Esophagus squamous epithelium (tissue), 5 donors: ENCODE data around the gene GXYLT1. TPM values are rescaled to one million over a fixed set of nuclear protein-coding genes. Genes with fewer than 3 reads are reported as not detected.

Source experiments
- DNase-seq: peaks from one replicate; lab custom pipeline; 2025; lab: John Stamatoyannopoulos, UW
- H3K27ac ChIP-seq, 4 donors: fragments of 200-600 bp; sonication (generic); one replicate each; pipeline ENCODE4 v1.5.1; 2016 to 2019; ENCODE audit warnings: mild to moderate bottlenecking in 1 of 4
- H3K27me3 ChIP-seq, 4 donors: fragments of 200-600 bp; sonication (generic); 1 replicate in 3 of 4; 2 replicates in 1 of 4; pipeline versions ENCODE4 v1.5.1 to v1.6.0; 2017 to 2021; ENCODE audit warnings: antibody characterized with exemption in 1 of 4
- H3K36me3 ChIP-seq, 3 donors: fragments of 200-600 bp; sonication (generic); one replicate each; pipeline ENCODE4 v1.5.1; 2016 to 2019
- H3K4me1 ChIP-seq, 3 donors: fragments of 200-600 bp; sonication (generic); one replicate each; pipeline ENCODE4 v1.5.1; 2017 to 2019
- H3K4me3 ChIP-seq, 4 donors: fragments of 200-600 bp; sonication (generic); 1 replicate in 3 of 4; 2 replicates in 1 of 4; pipeline ENCODE4 v1.5.1; 2016 to 2019; ENCODE audit warnings: mild to moderate bottlenecking in 2 of 4, moderate library complexity in 1 of 4
- H3K9me3 ChIP-seq, 3 donors: fragments of 200-600 bp; sonication (generic); one replicate each; pipeline ENCODE4 v1.5.1; 2016 to 2019
- CTCF ChIP-seq, 6 experiments: fragments of 450-650 bp in 4 of 6; fragments of 200-600 bp in 2 of 6; sonication (generic) in 2 of 6; IDR thresholded peaks; one replicate each; pipeline ENCODE4 v1.5.1; 2016 to 2019; ENCODE audit warnings: antibody characterized with exemption in 6 of 6, mild to moderate bottlenecking in 4 of 6, moderate library complexity in 4 of 6
- POLR2A ChIP-seq, 4 donors: fragments of 450-650 bp; IDR thresholded peaks; one replicate each; pipeline ENCODE4 v1.6.1; 2017; ENCODE audit warnings: antibody characterized with exemption in 4 of 4, mild to moderate bottlenecking in 4 of 4, moderate library complexity in 3 of 4
- WGBS, 2 donors: methylation state at CpG; one replicate each; pipeline ENCODE4 v1.1.5; 2018; 5-methylcytosine and 5-hydroxymethylcytosine counted together
- intact Hi-C: fragments of 100-400 bp; cut with DNase I; formaldehyde crosslinking; loops from one replicate; pipeline ENCODE4 v1.15.0; 2022
- total RNA-seq, 4 donors: library from RNA; depleted of rRNA; stranded (reverse); fragments of >200 nt; gene quantifications; one replicate each; pipeline ENCODE4 v1.1.0, GENCODE V29; 2016
- donor health status: DM: yes; HTN: yes; CAD: no.

GXYLT1 gene
- total RNA-seq, 4 donors from 2014 or later = 6.8 to 14.1 (median 7.4) TPM

GRCh38 chr12:42163913-42164312 is 19.2 kb upstream of the GXYLT1 start:
- DNase-seq = no peak
- intact Hi-C loops = no loop called here
- peaks cover 0 to 27% (median 0%) of the 10 kb centered on the region in 3 donors for H3K36me3 ChIP-seq
- H3K9me3 ChIP-seq = no peaks in the 10 kb centered on the region
- TF ChIP-seq POLR2A (IDR thresholded peaks at IDR 0.05) (no peak), CTCF (IDR thresholded peaks at IDR 0.05) (no peak)
- no peaks in the 10 kb centered on the region for H3K4me1 ChIP-seq
- H3K27me3 ChIP-seq = no peaks in the 10 kb centered on the region
- H3K4me3 ChIP-seq = no peak overlapping the region
- H3K27ac ChIP-seq = no peak overlapping the region

GRCh38 chr12:42162965-42163364 is 18.3 kb upstream of the GXYLT1 start:
- H3K4me1 ChIP-seq = no peaks in the 10 kb centered on the region
- no peaks in the 10 kb centered on the region for H3K27me3 ChIP-seq
- WGBS, 2 donors = 83 to 90% methylated on average over 1 of the region's 1 CpG
- TF ChIP-seq POLR2A (IDR thresholded peaks at IDR 0.05) (no peak), CTCF (IDR thresholded peaks at IDR 0.05) (no peak)
- DNase-seq = no peak
- peaks cover 0 to 34% (median 0%) of the 10 kb centered on the region in 3 donors for H3K36me3 ChIP-seq
- no peak overlapping the region for H3K27ac ChIP-seq
- H3K4me3 ChIP-seq = no peak overlapping the region
- H3K9me3 ChIP-seq = no peaks in the 10 kb centered on the region
- intact Hi-C loops = no loop called here

- DNase-seq = no peak
- no peak overlapping the region for H3K27ac ChIP-seq
- no peaks in the 10 kb centered on the region for H3K4me1 ChIP-seq
- no peaks in the 10 kb centered on the region for H3K27me3 ChIP-seq
- H3K4me3 ChIP-seq = no peak overlapping the region
- intact Hi-C loops = no loop called here
- peaks cover 0 to 37% (median 0%) of the 10 kb centered on the region in 3 donors for H3K36me3 ChIP-seq
- TF ChIP-seq POLR2A (IDR thresholded peaks at IDR 0.05) (no peak), CTCF (IDR thresholded peaks at IDR 0.05) (no peak)
- H3K9me3 ChIP-seq = no peaks in the 10 kb centered on the region
Observed at GRCh38 chr12:42162193-42162592, 17.5 kb upstream of the GXYLT1 start.

- Histone ChIP-seq H3K27ac (no peak overlapping the region), H3K4me3 (no peak overlapping the region), H3K9me3 (no peaks in the 10 kb centered on the region), H3K36me3 (peaks cover 0 to 37% (median 0%) of the 10 kb centered on the region in 3 donors), H3K27me3 (no peaks in the 10 kb centered on the region), H3K4me1 (no peaks in the 10 kb centered on the region)
- TF ChIP-seq CTCF (IDR thresholded peaks at IDR 0.05) (no peak), POLR2A (IDR thresholded peaks at IDR 0.05) (no peak)
- intact Hi-C loops = no loop called here
- no peak for DNase-seq
- 65 to 78% methylated on average over 1 of the region's 1 CpG for WGBS, 2 donors
Observed at GRCh38 chr12:42161529-42161928, 16.9 kb upstream of the GXYLT1 start.

GRCh38 chr12:42156232-42156631 is 11.6 kb upstream of the GXYLT1 start:
- Histone ChIP-seq H3K27me3 (no peaks in the 10 kb centered on the region), H3K27ac (no peak overlapping the region), H3K9me3 (no peaks in the 10 kb centered on the region), H3K4me1 (no peaks in the 10 kb centered on the region), H3K4me3 (no peak overlapping the region), H3K36me3 (peaks cover 0 to 33% (median 0%) of the 10 kb centered on the region in 3 donors)
- 56 to 73% methylated on average over 2 of the region's 2 CpGs for WGBS, 2 donors
- intact Hi-C loops = loop anchor here (10.0 kb wide), 1 partner anchor 79 kb away; the partner anchor contains the start of gene YAF2
- TF ChIP-seq POLR2A (IDR thresholded peaks at IDR 0.05) (no peak), CTCF (IDR thresholded peaks at IDR 0.05) (no peak)
- no peak for DNase-seq
